Endothelial cell of umbilical vein (primary cell): ENCODE data around the gene TMEM179B. TPM values are rescaled to one million over a fixed set of nuclear protein-coding genes. Genes with fewer than 3 reads are reported as not detected.

Source experiments
- BruUV-seq: library from RNA; stranded (reverse); fragments of 400-500 nt; replicated peaks from 2 replicates; lab custom pipeline; 2021; lab: Mats Ljungman, UMichigan
- CTCF ChIA-PET: fragments of 300-600, 350-600 bp; sonication (Branson Sonifier 250); formaldehyde crosslinking; loops from one replicate; lab custom pipeline; 2021; ENCODE audit warnings: antibody characterized with exemption, inconsistent platforms; lab: Charles Lee
- POLR2A ChIA-PET: fragments of 300-600, 350-600 bp; sonication (Branson Sonifier 250); formaldehyde crosslinking; loops from one replicate; lab custom pipeline; 2021; ENCODE audit warnings: antibody characterized with exemption, inconsistent platforms; lab: Charles Lee
- DNase-seq: peaks from one replicate; pipeline ENCODE4 v3.0.0-alpha.2; 2011; ENCODE audit warnings: low read depth, low spot score
- FAIRE-seq: peaks from 2 replicates; lab custom pipeline; 2011; peaks lifted over from hg19 to GRCh38; lab: Jason Lieb, UNC
- H2AFZ ChIP-seq: 2 replicates; pipeline ENCODE4 v1.6.0; 2012; ENCODE audit warnings: low read depth, low read length, control low read depth, inconsistent platforms
- H3K27ac ChIP-seq: 2 replicates; pipeline ENCODE4 v1.5.1; 2011; ENCODE audit warnings: low read depth, mild to moderate bottlenecking, control low read depth, low read length, moderate library complexity; ENCODE audit not compliant: insufficient read depth
- H3K27me3 ChIP-seq, 2 experiments: 2 replicates each; pipeline versions ENCODE4 v1.6.0 to v1.6.1; 2011; ENCODE audit warnings: low read length in 2 of 2, mixed read lengths in 1 of 2; ENCODE audit not compliant: control insufficient read depth in 2 of 2, insufficient read depth in 2 of 2
- H3K36me3 ChIP-seq, 2 experiments: 2 replicates in 1 of 2; 3 replicates in 1 of 2; pipeline ENCODE4 v1.5.1; 2011; ENCODE audit warnings: low read length in 2 of 2, mild to moderate bottlenecking in 1 of 2, moderate library complexity in 1 of 2; ENCODE audit not compliant: control insufficient read depth in 2 of 2, insufficient read depth in 2 of 2; ENCODE audit errors: extremely low read depth in 1 of 2
- H3K4me1 ChIP-seq: 3 replicates; pipeline ENCODE4 v1.5.1; 2011; ENCODE audit warnings: mild to moderate bottlenecking, low read length; ENCODE audit not compliant: control insufficient read depth, insufficient read depth; ENCODE audit errors: extremely low read depth
- H3K4me2 ChIP-seq: 2 replicates; pipeline ENCODE4 v1.6.1; 2011; ENCODE audit warnings: low read length, control low read depth, mixed read lengths; ENCODE audit not compliant: insufficient read depth
- H3K4me3 ChIP-seq, 3 experiments: fragments of 200-600 bp in 1 of 3; sonication (generic), shearing (Covaris generic) in 1 of 3; replicated peaks in 1 of 3; 2 replicates each; pipeline ENCODE4 v1.5.1; 2011 to 2016; ENCODE audit warnings: control low read depth in 3 of 3, low read length in 3 of 3, mild to moderate bottlenecking in 2 of 3, inconsistent platforms in 1 of 3, low read depth in 1 of 3, moderate library complexity in 1 of 3; ENCODE audit not compliant: insufficient read depth in 1 of 3
- H3K79me2 ChIP-seq: 2 replicates; pipeline ENCODE4 v1.6.0; 2012; ENCODE audit warnings: low read length, inconsistent platforms; ENCODE audit not compliant: control insufficient read depth, insufficient read depth
- H3K9ac ChIP-seq: replicated peaks from 2 replicates; pipeline ENCODE3; 2011; ENCODE audit warnings: low read length, control low read depth; ENCODE audit not compliant: insufficient read depth; ENCODE audit errors: extremely low read depth
- H3K9me1 ChIP-seq: replicated peaks from 3 replicates; pipeline ENCODE4 v1.6.0; 2011; ENCODE audit warnings: mild to moderate bottlenecking, low read length; ENCODE audit not compliant: control insufficient read depth, insufficient read depth; ENCODE audit errors: extremely low read depth
- H3K9me3 ChIP-seq: replicated peaks from 2 replicates; pipeline ENCODE4 v1.5.1; 2012; ENCODE audit warnings: low read length, inconsistent platforms; ENCODE audit not compliant: control insufficient read depth, insufficient read depth
- H4K20me1 ChIP-seq: replicated peaks from 2 replicates; pipeline ENCODE3; 2011; ENCODE audit warnings: mild to moderate bottlenecking, low read length; ENCODE audit not compliant: control insufficient read depth, insufficient read depth; ENCODE audit errors: extremely low read depth
- EZH2 ChIP-seq: IDR thresholded peaks from 2 replicates; pipeline ENCODE4 v1.6.1; 2012; ENCODE audit warnings: borderline replicate concordance, low read depth, mild to moderate bottlenecking, moderate library complexity, low read length, inconsistent platforms; ENCODE audit not compliant: severe bottlenecking
- FOS ChIP-seq: IDR thresholded peaks from 2 replicates; pipeline ENCODE4 v1.6.1; 2011; ENCODE audit warnings: mild to moderate bottlenecking, low read length, moderate library complexity, borderline replicate concordance; ENCODE audit not compliant: insufficient read depth
- GATA2 ChIP-seq: IDR thresholded peaks from 2 replicates; pipeline ENCODE4 v1.7.0; 2011; ENCODE audit warnings: low read depth, mild to moderate bottlenecking, moderate library complexity, mixed read lengths, low read length; ENCODE audit not compliant: insufficient read length, insufficient read depth
- JUN ChIP-seq: IDR thresholded peaks from 2 replicates; pipeline ENCODE4 v1.6.1; 2011; ENCODE audit warnings: borderline replicate concordance, low read depth; ENCODE audit not compliant: insufficient read length, insufficient read depth
- MAX ChIP-seq: IDR thresholded peaks from 2 replicates; pipeline ENCODE4 v1.6.1; 2011; ENCODE audit not compliant: insufficient read depth, insufficient read length
- MYC ChIP-seq: IDR thresholded peaks from one replicate; pipeline ENCODE4 v1.6.1; 2011; ENCODE audit warnings: mild to moderate bottlenecking, low read depth, low read length
- POLR2A ChIP-seq: IDR thresholded peaks from 2 replicates; pipeline ENCODE4 v1.6.1; 2012; ENCODE audit warnings: low read depth, mild to moderate bottlenecking, control low read depth, low read length
- POLR2AphosphoS5 ChIP-seq: IDR thresholded peaks from 2 replicates; pipeline ENCODE4 v1.6.1; 2012; ENCODE audit warnings: low read depth, mild to moderate bottlenecking, control low read depth, low read length, moderate library complexity; ENCODE audit not compliant: insufficient read depth
- dilution Hi-C: fragments of 300-500 bp; cut with MboI; formaldehyde crosslinking; loops from one replicate; pipeline ENCODE4 v1.15.0; 2019; ENCODE audit warnings: low sequenced_read_pairs; ENCODE audit not compliant: extremely low pct_ligation_motif_present
- intact Hi-C: fragments of 100-400 bp; cut with micrococcal nuclease; formaldehyde crosslinking; loops from one replicate; pipeline ENCODE4 v1.10.0; 2022
- polyA plus RNA-seq, 4 experiments: library from polyadenylated mRNA; depleted of rRNA in 3 of 4; stranded (reverse) in 3 of 4; unstranded in 1 of 4; fragments of >200 nt; gene quantifications; 2 replicates each; pipeline versions ENCODE4 v1.2.1 to v1.2.3, GENCODE V29; 2011 to 2012; ENCODE audit warnings: missing spikeins in 1 of 4
- total RNA-seq: library from RNA; stranded (reverse); gene quantifications from 2 replicates; pipeline ENCODE4 v1.2.3, GENCODE V29; 2021
- TF ChIP-seq, protein P1 (sequence below), 2 donors: IDR thresholded peaks; 1 replicate in 1 of 2; 2 replicates in 1 of 2; pipeline ENCODE4 v1.5.1; 2011; ENCODE audit warnings: low read length in 2 of 2, mild to moderate bottlenecking in 2 of 2, moderate library complexity in 2 of 2, control low read depth in 1 of 2, inconsistent platforms in 1 of 2, low read depth in 1 of 2; ENCODE audit not compliant: insufficient read depth in 1 of 2; ENCODE audit errors: extremely low read depth in 1 of 2

The TMEM179B gene
- total and polyA plus RNA-seq, 2 donors (not counting 3 experiments of a cell fraction or from before 2014, with no cell fraction given) = 27.6 to 102 TPM

GRCh38 chr11:62811659-62812058 lies 24.5 kb downstream of the TMEM179B start:
- CTCF ChIA-PET = interaction anchor here (1.2 to 1.3 kb wide), 3 partner anchors 11 to 25 kb away, joined by 3 to 5 read pairs (median 3); no protein-coding TSS in a partner anchor
- FAIRE-seq (no peak), DNase-seq (no peak)
- Histone ChIP-seq H3K9me3 (no peaks in the 10 kb centered on the region), H3K79me2 (no peaks in the 10 kb centered on the region), H3K4me2 (no peak overlapping the region), H3K27ac (no peak overlapping the region), H3K27me3 (no peaks in the 10 kb centered on the region), H3K4me1 (peaks cover 7% of the 10 kb centered on the region), H3K4me3 (no peak overlapping the region), H3K36me3 (peaks cover under 1 to 6% of the 10 kb centered on the region in 2 experiments), H3K9me1 (no peaks in the 10 kb centered on the region), H4K20me1 (no peaks in the 10 kb centered on the region), H2AFZ (no peak overlapping the region), H3K9ac (no peak overlapping the region)
- no TSS peak for BruUV-seq
- dilution Hi-C loops (no loop called here), intact Hi-C loops (no loop called here)
- TF ChIP-seq GATA2 (no peak), MYC (no peak), POLR2A (no peak), MAX (no peak), POLR2AphosphoS5 (no peak), JUN (no peak), FOS (no peak), EZH2 (no peak)
- TF ChIP-seq, protein P1, sequence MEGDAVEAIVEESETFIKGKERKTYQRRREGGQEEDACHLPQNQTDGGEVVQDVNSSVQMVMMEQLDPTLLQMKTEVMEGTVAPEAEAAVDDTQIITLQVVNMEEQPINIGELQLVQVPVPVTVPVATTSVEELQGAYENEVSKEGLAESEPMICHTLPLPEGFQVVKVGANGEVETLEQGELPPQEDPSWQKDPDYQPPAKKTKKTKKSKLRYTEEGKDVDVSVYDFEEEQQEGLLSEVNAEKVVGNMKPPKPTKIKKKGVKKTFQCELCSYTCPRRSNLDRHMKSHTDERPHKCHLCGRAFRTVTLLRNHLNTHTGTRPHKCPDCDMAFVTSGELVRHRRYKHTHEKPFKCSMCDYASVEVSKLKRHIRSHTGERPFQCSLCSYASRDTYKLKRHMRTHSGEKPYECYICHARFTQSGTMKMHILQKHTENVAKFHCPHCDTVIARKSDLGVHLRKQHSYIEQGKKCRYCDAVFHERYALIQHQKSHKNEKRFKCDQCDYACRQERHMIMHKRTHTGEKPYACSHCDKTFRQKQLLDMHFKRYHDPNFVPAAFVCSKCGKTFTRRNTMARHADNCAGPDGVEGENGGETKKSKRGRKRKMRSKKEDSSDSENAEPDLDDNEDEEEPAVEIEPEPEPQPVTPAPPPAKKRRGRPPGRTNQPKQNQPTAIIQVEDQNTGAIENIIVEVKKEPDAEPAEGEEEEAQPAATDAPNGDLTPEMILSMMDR (IDR thresholded peaks at IDR 0.05; ENCODE audit: extremely low read depth in 1 of 2, insufficient read depth in 1 of 2, low read depth in 1 of 2, low read length in 2 of 2) = no peak
- POLR2A ChIA-PET = no interaction called here
